Activated T-cell treated with anti-CD3 and anti-CD28 coated beads for 1 hour (primary cell): ENCODE data around the gene EIF4G3.
A peak's percentile ranks its signal among the peaks of the same experiment; 100 is the strongest.
"Not testable (repeated sequence)": the region's sequence is repeated elsewhere in the genome, so short reads cannot be mapped to it uniquely, and the experiment has no call there.

ENCODE experiments used
- DNase-seq: peaks from one replicate; pipeline ENCODE4 v3.0.0-alpha.2; 2020; ENCODE audit warnings: low read depth

Gene EIF4G3, protein sequence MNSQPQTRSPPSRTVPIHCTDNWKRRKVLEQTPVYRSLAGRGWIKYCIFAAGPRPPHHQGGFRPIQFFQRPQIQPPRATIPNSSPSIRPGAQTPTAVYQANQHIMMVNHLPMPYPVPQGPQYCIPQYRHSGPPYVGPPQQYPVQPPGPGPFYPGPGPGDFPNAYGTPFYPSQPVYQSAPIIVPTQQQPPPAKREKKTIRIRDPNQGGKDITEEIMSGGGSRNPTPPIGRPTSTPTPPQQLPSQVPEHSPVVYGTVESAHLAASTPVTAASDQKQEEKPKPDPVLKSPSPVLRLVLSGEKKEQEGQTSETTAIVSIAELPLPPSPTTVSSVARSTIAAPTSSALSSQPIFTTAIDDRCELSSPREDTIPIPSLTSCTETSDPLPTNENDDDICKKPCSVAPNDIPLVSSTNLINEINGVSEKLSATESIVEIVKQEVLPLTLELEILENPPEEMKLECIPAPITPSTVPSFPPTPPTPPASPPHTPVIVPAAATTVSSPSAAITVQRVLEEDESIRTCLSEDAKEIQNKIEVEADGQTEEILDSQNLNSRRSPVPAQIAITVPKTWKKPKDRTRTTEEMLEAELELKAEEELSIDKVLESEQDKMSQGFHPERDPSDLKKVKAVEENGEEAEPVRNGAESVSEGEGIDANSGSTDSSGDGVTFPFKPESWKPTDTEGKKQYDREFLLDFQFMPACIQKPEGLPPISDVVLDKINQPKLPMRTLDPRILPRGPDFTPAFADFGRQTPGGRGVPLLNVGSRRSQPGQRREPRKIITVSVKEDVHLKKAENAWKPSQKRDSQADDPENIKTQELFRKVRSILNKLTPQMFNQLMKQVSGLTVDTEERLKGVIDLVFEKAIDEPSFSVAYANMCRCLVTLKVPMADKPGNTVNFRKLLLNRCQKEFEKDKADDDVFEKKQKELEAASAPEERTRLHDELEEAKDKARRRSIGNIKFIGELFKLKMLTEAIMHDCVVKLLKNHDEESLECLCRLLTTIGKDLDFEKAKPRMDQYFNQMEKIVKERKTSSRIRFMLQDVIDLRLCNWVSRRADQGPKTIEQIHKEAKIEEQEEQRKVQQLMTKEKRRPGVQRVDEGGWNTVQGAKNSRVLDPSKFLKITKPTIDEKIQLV (N-terminal part only)

GRCh38 chr1:21176586-21177555, at the start of gene EIF4G3:
Gene EIF4G3 (minus strand): TSS chr1:21176897. CDS start chr1:21002742, 174,155 bp downstream.
- peak; percentile 99 for DNase-seq

GRCh38 chr1:21225065-21225464, 48.4 kb upstream of the EIF4G3 start:
- DNase-seq, result no peak

DNA sequence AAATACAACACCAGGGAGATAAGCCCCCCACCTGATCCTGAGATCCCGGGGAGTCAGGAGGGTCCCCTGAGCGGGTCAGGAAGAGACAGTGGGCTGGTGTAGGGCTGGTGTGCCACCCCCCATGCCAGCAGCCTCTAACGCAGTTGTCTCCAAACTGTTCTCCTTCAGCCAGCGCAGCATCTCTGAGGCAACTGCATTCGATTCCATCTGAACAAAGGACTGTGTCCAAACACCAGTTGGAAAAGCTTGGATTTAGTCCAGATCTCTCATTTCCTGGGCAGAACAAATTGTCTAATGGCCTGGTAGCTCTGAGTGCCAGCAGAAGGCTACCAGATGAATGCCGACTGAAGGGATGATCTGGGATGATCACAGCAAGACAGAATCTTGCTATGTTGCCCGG, 44.1 kb upstream of the EIF4G3 start:
- DNase-seq, result no peak

DNA sequence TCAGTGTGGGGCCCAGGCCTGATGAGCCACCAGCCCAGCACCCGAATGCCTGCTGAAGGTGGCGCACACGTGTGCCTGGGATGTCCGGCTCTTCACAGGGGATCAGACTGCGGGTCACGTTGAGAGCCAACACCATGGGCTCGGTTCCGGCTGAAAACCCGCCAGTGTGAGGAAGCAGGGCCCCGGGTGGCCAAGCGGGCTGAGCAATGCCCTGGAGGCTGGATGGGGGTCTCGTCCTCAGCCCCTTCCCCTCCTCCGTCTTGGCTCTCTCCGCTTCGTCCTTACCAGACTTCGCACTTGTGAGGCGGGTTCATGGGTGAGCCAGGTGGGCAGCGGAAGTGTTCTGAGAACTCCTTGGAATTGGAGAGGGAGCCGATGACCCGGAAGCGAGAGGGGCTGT, 43.0 kb upstream of the EIF4G3 start:
- DNase-seq, result no peak

DNA sequence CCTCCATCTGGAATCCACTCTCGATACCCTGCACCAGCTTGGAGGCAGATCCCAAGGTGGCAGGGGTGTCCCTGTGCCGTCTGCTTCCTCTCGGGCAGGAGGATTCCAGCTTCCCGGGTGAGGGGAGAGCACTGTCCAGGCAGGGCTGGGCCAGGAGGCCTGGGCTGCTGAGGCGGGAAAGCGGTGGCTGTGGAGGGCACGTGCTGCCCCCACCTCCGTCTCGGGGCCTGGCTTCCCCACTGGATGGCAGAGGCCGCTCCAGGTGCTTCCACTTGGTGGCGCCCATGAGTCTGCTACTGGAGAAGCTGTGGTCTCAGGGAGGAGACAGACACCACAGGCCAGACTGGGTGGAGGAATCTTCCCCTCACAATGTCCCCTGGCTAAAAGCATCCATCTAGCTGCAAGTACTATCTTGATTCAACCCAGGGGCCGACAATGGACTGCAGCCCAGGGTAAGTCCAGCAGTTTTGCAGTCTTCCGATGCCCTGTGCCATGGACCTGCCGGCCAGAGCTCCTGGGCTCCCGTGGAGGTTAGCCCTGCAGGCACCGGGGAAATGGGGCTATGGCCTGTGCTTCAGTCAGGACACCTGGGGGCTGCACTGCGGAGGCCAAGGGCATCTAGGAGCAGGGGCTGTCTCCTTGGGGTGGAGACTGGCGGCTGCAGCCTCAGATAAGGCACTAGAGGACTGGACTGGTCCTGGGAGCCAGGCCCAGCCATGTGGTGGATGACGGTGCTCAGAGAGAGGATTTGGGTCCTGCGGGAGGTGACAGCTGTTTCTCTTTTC, 41.3 kb upstream of the EIF4G3 start:
- DNase-seq, result peak; percentile 20

- DNase-seq, result peak; percentile 53
Measured at GRCh38 chr1:21216835-21217811, 40.4 kb upstream of the EIF4G3 start.

DNA sequence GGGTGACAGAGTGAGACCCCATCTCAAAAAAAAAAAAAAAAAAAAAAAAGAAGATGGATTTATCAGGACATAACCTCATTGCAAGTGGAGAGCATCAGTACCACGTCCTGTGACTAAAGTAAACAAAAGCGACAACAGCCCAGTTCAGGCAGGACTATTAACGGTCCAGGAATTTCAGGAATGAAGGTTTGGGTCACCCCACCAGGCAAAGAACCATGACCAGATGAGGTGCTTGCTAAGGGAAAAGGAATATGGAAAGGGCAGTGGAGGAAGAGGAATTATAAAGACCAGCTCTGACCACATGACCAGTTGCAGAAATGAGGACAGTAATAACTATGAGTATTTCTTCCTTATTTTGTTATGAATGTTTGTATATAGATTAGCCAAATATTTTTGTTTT, 35.4 kb upstream of the EIF4G3 start:
- DNase-seq, result no peak

- not testable (repeated sequence) for DNase-seq
Measured at GRCh38 chr1:21208137-21208700, 31.5 kb upstream of the EIF4G3 start.

DNA sequence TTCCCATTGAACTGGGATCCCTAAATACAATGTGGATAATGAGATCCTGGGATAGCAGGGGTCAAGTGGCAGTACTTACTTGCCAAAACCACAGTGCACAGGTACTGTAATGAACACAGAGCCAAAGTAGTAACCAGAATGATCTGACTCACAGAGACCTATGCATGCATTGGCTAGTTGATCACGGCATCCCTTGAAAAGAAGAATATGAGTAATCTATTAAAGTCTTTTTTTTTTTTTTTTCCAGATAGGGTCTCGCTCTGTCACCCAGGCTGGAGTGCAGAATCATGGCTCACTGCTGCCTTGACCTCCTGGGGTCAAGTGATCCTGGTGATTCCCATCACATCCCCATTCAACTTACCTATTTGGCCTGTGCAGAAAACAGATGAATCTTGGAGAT, 29.4 kb upstream of the EIF4G3 start:
- DNase-seq, result no peak

GRCh38 chr1:21205416-21205815, 28.7 kb upstream of the EIF4G3 start:
- no peak for DNase-seq

DNA sequence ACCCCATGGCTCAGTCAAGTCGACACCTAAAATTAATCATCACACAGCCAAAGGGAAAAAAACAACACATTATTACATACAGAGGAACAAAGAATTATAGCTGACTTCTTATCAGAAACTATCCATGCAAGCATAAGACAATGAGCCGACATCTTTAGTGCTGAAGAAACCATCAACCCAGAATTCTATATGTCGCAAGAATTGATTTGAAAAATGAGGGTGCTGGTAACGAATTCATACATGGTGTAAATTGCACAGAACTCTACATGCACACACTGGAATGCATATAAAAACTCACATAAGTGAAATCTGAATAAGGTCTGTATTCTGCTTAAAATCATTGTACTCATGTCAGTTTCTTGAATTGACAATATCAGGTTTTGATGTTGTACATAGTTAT, 25.0 kb upstream of the EIF4G3 start:
- no peak for DNase-seq

DNA sequence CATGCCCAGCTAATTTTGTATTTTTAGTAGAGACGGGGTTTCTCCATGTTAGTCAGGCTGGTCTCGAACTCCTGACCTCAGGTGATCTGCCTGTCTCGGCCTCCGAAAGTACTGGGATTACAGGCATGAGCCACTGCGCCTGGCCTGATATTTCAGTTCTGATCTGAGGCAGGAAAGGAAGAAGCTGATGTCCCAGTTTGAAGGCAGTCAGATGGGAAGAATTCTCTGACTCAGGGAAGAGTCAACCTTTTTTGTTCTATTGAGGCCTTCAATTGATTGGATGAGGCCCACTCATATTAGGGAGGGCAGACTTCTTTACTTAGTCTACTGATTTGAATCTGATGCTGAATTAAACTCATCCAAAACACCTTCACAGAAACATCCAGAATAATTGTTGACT, 24.5 kb upstream of the EIF4G3 start:
- DNase-seq, result not testable (repeated sequence)

- no peak for DNase-seq
Measured at GRCh38 chr1:21200767-21201166, 24.1 kb upstream of the EIF4G3 start.

GRCh38 chr1:21198929-21199328, 22.2 kb upstream of the EIF4G3 start:
- DNase-seq, result no peak

DNA sequence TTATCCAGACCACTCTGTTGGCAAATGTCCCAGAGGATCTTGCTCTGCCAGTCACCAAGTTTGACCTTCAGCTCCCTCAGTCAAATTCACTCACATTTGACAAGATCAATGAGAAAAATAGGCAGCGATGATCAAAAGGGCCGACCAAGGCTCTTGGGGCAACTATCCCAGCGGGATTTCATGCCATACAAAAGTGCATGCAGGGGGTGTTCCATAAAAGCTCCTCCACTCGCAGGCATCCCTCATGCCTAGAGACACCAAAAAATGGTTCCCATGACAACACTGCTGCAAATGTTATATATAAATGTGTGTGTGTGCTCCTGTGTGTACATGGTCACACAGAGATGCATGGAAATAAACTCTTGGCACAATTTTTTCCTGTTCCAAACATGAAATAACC, 16.2 kb upstream of the EIF4G3 start:
- DNase-seq, result no peak

- no peak for DNase-seq
Measured at GRCh38 chr1:21192284-21192683, 15.6 kb upstream of the EIF4G3 start.

DNA sequence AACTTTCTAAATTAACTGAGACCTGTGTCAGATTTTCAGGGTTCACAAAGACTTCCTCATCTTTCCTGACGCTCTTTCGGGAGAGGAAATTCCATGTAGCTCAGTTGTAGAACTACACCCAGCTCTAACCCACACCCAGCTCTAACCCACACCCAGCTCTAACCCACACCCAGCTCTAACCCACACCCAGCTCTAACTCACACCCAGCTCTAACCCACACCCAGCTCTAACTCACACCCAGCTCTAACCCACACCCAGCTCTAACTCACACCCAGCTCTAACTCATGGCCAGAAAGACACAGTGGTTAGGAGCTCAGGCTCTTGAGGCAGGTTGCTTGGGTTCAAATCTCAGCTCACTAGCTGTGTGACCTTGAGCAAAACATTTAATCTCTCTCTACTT, 14.1 kb upstream of the EIF4G3 start:
- DNase-seq, result not testable (repeated sequence)

GRCh38 chr1:21189906-21190500, 13.3 kb upstream of the EIF4G3 start:
- no peak for DNase-seq

DNA sequence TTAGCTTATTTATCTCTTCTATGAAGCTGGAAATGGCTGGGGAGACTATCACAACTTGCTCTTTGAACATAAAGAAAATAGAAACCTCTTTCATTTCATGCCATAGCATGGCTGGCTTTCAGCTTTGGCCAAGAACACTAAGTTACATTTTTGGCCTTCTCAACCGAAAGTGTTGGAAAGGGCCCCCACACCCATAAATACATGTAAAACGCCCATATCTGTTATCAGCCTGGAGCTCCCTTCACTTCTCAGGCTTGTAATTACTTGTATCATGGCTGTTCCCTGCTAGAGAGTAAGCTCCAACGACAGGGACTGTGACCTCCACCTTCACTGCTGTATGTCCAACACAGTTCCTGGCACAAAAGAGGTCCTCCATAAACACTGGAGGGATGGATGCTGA, 12.7 kb upstream of the EIF4G3 start:
- no peak for DNase-seq
